Epidermal melanocyte (primary cell): ENCODE measurements around the gene SLC16A9.
"Not testable (repeated sequence)": the region's sequence is repeated elsewhere in the genome, so short reads cannot be mapped to it uniquely, and the experiment has no call there.

Source experiments
- DNase-seq: peaks from one replicate; pipeline ENCODE4 v3.0.0; 2011; ENCODE audit warnings: low spot score; ENCODE audit not compliant: insufficient read length

SLC16A9 gene, protein sequence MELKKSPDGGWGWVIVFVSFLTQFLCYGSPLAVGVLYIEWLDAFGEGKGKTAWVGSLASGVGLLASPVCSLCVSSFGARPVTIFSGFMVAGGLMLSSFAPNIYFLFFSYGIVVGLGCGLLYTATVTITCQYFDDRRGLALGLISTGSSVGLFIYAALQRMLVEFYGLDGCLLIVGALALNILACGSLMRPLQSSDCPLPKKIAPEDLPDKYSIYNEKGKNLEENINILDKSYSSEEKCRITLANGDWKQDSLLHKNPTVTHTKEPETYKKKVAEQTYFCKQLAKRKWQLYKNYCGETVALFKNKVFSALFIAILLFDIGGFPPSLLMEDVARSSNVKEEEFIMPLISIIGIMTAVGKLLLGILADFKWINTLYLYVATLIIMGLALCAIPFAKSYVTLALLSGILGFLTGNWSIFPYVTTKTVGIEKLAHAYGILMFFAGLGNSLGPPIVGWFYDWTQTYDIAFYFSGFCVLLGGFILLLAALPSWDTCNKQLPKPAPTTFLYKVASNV

DNA sequence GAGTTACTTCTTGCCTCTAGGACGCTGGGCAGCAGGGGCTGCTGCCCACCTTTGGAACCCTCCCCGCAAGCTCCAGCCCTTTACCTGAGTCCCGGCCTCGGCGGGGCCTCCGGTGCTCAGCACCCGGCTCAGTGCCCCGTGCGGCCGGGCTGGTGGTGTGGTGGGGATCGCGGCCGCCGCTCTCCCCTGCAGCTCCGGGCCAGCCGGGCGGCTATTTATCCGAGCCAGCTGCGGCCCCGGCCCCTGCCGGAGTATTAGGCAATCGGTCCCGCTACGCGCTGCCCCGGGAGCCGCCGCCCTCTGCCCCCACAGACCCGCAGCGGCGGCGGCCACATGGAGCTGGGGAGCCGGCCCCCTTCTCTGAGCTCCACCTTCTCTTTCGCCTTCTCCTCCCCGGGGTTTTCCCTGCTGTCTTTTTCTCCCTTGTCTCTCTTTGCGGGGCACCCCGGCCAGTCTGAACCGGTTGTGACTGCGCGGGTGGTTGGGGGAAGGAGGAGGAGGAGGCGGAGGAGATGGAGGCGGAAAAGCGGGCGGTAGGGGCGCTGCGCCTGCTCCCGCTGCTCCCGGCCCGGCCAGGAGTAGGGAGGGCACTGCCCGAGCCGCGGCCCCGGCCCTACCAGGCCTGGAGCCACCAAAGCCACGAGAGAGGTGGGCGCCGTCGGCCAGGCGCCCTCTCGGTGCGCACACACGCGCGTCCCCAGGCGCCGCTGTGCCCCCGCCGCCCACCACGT is at the start of gene SLC16A9:
TSS of gene SLC16A9 (minus strand) at position 456 of the 731 bp plus-strand sequence. CDS start 25,559 bp downstream, outside the sequence.
- DNase-seq = no peak

DNA sequence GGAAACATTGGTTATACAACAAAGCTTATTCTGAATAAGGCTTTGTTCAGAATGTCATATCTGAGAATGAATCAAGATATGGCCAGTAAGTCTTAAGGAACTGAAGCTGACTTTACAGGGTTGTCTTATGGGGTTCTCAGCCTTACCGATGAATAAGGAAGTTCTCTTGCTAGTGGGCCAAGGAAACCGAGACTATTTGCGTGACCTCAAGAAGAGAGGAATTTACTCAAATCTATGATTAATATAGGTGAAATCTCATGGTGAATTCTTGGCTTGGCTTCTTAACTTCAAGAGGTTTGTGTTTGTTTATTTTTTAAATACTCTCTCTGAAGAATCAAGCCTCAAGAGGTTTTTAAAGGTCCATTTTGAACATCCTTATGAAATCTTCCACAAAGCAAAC is 48.3 kb upstream of the SLC16A9 start:
- no peak for DNase-seq

DNA sequence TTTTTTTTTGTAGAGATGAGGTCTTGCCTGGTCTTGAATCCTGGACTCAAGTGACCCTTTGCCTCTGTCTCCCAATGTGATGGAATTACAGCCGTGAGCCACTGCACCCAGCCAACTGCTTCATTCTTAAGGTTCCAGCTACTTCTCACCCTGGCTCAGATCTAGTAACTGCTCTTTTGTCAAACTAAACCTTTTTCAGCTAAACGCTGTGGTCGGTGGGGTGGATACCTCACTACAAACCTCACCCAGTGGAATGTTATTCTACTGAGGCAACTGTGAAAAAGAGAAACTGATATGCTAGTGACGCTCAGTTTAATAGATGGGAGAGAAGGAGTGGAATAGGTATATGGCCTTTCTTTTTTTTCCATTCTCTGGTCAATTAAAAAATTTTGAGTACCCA is 45.3 kb upstream of the SLC16A9 start:
- DNase-seq = no peak

DNA sequence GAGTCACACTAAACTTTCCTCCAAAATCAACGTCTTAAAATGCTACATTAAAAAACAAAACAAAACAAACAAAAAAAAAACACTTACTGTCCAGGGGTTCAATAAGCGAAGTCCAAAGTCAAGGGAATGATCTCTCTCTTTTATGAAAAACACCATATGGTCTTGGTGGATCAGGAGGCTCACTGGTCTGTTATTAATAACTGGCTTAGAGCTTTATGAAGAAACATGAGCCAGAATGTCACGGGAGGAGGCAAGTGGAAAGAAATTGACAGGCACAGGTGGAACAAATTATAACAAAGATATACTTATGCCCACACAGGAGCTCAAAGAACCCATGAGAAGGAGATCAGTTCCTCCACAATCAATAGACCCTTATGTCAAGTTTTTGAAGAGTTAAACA is 43.6 kb upstream of the SLC16A9 start, which contains the start of gene MRLN:
TSS of gene MRLN (minus strand) at position 189 of the 400 bp plus-strand sequence.
- DNase-seq = no peak

DNA sequence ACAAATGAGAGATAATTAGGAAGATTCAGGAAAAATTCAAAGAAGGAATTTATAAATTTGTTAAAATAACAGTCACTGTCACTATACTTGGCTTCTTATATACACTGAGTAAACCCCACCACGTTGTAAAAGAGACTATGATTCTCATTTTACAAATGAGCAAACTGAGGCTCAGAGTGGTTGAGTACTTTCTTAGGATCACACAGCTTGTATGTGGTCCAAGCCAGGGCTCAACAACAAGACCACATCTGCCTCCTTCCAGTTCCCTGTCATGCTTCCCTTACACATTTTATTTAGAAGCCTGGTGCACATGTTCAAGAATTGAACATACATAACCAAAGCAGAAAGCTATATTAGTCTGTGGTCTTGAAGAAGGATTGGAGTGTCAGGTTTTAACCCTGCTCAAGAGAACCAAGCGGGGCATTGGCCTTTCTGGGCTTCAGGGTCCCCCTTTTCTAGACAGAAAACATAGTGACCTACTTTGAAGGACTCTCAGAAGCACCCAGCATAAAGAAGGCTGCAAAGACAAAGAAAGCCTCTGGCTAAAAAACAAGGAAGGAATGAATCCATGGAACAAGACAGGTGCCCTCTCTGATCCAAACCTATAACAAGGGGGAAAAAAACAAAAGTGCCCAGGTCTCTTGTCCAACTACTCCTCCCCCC is 42.8 kb upstream of the SLC16A9 start:
- no peak for DNase-seq

DNA sequence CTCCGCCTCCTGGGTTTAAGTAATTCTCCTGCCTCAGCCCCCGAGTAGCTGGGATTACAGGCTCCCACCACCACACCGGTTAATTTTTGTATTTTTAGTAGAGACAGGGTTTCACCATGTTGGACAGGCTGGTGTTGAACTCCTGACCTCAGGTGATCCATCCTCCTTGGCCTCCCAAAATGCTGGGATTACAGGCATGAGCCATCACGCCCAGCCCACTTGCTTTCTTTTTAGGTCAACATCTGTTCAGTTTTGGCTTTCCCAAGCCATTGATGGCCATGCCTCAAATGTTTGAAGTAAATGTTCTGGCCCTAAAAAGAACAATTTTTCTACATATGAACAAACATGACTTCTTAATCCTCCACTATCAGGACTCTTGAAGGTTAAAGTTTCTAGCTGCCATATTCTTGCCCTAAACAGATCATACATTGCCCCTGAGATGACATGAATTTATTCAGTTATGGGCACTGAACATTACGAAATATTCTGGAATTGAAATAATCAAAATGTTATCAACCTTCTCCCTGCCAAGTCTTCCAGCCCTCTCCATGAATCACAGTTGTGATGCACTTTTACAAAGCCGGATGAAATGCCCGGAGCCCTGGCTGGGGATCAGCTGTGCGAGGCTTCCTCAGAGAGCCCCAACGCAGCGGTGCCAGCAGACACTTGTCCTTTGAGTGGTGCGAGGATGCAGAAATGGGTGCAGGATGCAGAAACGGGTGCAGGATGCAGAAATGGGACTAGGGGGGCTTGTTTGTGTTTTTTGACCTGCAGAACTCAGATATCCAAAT is 40.7 kb upstream of the SLC16A9 start:
- no peak for DNase-seq

DNA sequence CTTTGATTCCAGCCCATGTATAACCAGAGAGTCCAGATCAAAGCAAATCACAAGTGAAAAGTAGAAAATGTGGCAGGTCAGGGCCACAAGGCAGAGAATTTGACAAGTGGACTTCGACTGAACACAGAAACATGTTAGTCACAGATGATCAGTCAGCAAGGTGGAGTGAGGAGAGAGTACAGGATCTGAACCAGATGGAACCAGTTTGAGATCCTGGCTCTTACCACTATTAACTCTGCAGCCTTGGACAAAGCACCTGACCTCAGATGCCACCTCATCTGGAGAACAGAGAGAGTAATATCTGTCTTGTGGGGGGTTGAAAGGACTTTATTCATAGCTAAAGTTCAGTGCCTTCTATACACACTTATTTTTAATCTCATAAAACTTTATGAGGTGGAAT is 39.2 kb upstream of the SLC16A9 start:
- DNase-seq = no peak

DNA sequence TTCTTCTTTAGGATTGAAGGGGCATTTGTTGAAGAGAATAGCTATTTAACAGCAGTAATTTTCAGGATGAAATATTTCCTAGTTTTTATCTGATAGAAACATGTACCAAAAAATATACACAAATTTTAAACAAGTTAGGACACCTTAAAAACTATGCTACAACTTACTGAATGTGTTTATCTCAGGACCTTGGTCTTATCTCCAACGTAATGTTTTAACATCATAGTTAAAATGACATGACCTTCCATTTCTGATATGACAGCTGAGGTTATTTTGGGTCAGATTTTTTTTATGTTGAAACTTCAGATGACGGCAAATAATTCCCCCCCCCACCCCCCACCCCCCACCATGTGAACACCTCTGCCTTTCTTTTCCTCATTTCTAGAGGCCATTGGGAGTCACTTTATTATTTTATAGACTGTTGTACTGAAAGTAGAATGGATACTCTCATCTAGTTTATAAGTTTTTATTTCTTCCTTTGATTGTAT is 35.6 kb upstream of the SLC16A9 start:
- DNase-seq = no peak

DNA sequence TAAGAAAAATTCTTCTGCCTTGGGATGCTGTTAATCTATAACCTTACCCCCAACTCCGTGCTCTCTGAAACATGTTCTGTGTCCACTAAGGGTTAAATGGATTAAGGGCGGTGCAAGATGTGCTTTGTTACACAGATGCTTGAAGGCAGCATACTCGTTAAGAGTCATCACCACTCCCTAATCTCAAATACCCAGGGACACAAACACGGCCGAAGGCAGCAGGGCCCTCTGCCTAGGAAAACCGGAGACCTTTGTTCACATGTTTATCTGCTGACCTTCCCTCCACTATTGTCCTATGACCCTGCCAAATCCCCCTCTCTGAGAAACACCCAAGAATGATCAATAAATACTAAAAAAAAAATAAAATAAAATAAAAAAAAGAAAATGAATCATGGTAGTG is 35.1 kb upstream of the SLC16A9 start:
- DNase-seq = not testable (repeated sequence)

DNA sequence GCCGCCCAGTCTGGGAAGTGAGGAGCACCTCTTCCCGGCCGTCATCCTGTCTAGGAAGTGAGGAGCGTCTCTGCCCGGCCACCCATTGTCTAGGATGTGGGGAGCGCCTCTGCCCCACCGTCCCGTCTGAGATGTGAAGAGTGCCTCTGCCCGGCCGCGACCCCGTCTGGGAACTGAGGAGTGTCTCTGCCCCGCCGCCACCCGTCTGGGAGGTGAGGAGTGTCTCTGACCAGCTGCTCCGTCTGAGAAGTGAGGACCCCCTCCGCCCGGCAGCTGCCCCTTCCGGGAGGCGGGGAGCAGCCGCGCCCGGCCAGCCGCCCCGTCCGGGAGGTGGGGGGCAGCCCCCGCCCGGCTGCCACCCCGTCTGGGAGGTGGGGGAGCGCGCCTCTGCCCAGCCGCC is 34.5 kb upstream of the SLC16A9 start:
- DNase-seq = not testable (repeated sequence)

DNA sequence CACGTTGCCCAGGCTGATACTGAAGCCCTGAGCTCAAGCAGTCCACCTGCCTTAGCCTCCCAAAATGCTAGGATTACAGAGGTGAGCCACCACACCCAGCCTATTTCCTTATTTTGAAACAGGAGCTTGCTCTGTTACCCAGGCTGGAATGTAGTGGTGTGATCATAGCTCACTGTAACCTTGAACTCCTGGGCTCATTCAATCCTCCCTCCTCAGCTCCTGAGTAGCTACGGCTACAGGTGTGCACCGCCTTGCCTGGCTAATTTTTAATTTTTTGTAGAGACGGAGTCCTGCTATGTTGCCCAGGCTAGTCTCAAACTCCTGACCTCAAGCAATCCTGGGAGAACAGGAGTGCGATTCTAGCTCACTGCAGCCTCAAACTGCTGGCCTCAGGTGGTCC is 31.9 kb upstream of the SLC16A9 start:
- DNase-seq = no peak

DNA sequence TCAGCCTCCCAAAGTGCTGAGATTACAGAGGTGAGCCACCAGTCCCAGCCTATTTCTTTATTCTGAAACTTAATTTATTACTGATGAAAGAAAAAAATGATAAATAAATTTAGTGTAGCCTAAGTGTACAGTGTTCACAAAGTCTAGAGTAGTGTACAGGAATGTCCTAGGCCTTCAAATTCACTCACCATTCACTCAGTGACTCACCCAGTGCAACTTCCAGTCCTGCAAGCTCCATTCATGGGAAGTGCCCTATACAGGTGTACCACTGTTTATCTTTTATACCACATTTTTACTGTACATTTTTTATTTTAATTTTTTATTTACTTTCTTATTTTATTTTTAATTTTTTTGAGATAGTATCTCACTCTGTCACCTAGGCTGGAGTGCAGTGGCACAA is 31.4 kb upstream of the SLC16A9 start:
- DNase-seq = no peak

DNA sequence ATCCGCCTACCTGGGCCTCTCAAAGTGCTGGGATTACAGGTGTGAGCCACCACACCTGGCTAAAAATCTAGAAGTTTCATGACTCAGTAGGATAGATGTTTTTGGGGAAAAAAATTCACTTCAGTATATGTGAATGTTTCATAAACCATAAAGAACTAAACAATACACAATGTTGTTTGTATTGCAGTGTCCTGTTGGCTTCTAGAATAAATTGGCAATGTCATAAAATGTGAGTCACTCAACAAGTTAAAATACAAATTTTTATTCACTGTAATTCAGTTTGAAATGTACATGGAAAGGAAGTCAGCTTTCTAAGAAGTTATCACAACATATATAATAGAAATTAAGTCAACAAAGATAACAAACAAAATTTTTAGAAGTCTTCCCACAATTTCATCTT is 27.1 kb upstream of the SLC16A9 start:
- DNase-seq = no peak

DNA sequence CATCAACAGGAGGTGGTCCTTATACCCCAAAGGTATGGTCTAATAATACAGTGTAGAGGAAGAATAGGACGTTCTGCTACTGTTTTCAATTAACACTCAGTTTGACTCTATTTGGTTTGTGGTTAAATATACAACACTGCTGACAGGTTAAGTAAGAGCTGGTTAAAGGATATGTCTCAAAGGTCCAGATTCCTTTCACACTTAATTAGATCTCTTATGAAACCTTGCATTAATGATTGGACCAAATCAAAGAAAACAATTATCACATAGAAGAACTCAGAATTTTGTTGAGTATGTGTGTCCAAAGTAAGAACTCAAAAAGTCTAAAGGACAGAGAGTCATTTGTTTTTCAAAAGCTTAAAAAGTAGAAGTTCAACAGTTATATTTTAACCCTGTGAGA is 25.6 kb upstream of the SLC16A9 start:
- no peak for DNase-seq

DNA sequence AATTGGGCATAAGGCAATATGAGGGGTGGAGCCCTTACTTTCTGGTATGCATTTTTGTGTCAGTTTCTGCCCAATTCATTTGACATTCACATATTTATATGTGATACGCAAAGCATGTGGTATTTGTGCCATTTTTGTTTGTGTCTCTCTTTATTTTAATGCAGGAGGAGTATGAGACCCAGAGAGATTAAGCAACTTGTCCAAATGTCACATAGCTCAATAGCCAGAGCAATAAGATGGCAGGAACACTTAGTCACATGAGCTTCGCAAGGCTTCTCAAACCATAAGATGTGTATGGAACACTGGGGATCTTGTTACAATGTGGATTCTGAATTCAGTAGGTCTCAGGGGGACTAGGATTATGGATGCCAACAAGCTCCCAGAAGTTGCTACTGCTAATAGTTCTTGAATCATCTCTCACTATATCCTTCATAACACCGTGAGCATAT is 24.4 kb upstream of the SLC16A9 start:
- DNase-seq = no peak

DNA sequence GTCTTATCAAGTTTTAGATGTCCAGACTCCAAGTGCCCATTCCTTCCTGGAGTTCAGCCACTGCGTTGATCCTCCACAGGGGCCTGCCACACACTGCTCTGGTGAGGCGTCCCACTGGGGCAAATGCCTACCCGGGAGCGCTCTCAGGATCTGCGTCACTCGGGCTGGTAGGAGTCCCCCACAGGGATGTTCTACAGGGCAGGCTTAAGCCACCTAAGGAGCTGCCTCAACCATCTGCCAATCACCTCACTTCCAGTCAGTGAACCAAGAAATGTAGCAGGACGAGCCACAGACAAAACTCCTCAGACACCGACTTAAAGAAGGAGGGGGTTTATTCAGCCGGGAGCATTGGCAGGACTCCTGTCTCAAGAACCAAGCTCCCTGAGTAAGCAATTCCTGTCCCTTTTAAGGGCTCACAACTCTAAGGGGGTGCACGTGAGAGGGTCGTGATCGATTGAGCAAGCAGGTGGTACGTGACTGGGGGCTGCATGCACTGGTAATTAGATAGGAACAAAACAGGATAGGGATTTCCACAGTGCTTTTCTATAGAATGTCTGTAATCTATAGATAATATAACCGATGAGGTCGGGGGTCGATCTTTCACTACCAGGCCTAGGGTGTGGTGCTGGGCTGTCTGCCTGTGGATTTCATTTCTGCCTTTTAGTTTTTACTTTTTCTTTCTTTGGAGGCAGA is 23.8 kb upstream of the SLC16A9 start:
- DNase-seq = not testable (repeated sequence)

DNA sequence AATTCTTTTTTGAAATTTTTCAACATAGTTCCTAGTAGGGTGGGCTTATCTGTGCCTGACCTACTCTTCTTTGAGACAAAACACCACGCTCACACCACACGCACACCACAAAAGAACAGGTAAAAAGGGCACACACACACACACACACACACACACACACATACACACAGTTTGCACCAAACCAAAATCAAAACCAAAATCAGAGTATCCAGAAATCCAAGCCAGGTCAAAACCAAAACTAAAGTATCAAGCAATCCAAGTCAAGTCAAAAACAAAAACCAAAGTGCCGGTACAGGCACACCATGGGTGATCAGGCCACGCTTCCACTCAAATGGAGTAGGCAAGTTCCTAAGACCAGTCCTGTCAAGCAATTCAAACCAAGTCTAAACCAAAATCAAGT is 23.2 kb upstream of the SLC16A9 start:
- DNase-seq = not testable (repeated sequence)

DNA sequence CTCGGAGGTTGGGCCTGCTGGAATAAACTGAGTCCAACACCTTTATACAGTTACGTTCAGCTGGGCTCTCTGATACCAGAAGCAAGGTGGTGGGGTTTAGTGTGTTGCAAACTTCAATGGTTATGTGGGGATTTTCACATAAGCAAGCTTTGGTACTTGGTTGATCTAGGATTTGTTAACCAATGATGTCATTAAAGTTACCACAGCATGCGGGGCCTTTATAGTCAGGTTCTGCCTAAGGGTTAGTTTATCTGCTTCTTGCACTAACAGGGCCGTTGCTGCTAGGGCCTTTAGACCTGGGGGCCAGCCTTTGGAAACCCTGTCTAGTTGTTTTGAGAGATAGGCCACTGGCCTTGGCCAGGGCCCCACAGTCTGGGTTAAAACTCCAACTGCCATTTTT is 19.5 kb upstream of the SLC16A9 start:
- DNase-seq = not testable (repeated sequence)

DNA sequence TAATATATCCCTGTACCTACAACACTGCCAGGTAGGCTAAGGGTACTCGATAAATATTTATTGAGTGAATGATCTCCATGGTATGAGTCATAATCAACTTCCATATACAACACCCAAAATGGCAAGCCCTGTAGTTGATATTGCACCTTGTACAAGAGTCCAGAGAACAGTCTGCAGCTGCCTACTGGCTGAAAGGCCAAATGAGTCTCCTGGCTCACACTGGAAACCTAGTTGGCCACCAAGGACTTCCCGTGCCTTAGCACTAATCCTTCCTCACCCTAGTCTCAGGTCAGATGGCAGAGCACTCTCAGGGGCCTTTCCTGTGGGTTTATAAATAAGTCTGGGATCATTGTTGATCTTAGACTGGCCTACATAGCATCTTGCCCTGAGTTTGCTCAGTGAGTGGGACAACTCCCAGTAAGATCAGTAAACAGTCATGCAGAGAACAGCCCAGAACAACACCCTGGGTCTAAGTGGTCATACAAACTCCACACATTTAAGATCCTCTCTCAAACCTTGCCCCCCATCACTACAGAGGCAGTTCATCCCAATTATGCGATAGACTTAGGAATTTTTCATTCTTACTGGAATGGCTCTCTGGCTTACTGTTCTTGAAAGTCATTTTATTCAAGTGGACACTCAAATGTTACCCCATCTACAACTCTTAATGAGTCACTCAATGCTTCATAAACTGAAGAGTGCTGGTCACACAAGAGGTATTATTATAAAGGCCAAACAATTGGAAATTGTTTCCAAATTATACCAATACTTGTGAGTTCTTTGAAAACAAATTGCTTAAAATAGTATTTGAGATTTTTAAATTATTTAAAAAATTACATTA is 14.7 kb upstream of the SLC16A9 start:
- no peak for DNase-seq
